Cardiac muscle cell (in vitro differentiated cells and primary cell): ENCODE results near the gene DDX10. TPM values are rescaled to one million over a fixed set of nuclear protein-coding genes. Genes with fewer than 3 reads are reported as not detected.

ENCODE experiments used
- DNase-seq, 2 donors: peaks; one replicate each; pipeline versions ENCODE4 v3.0.0 to v3.0.0-alpha.2; 2010 to 2017; ENCODE audit warnings: low read depth in 1 of 2, low spot score in 1 of 2
- H3K27ac ChIP-seq: fragments of 200-600 bp; sonication (generic); 2 replicates; pipeline ENCODE4 v1.5.1; 2016
- H3K27me3 ChIP-seq: fragments of 200-600 bp; sonication (generic); 2 replicates; pipeline ENCODE4 v1.6.0; 2016; ENCODE audit warnings: control low read depth
- H3K36me3 ChIP-seq: fragments of 200-600 bp; sonication (generic); 2 replicates; pipeline ENCODE4 v1.5.1; 2016; ENCODE audit warnings: control low read depth
- H3K4me1 ChIP-seq: fragments of 200-600 bp; sonication (generic); 2 replicates; pipeline ENCODE4 v1.8.1; 2017; ENCODE audit warnings: low read depth, mild to moderate bottlenecking, mixed run types
- H3K4me3 ChIP-seq: fragments of 200-600 bp; sonication (generic); 2 replicates; pipeline ENCODE4 v1.5.1; 2016; ENCODE audit warnings: mild to moderate bottlenecking
- H3K9me3 ChIP-seq: fragments of 200-600 bp; sonication (generic); 2 replicates; pipeline ENCODE4 v1.5.1; 2017; ENCODE audit warnings: low read depth, mild to moderate bottlenecking, control low read depth
- CTCF ChIP-seq: IDR thresholded peaks from 2 replicates; pipeline ENCODE4 v1.5.1; 2012; ENCODE audit warnings: low read depth, mild to moderate bottlenecking, low read length
- polyA plus RNA-seq: library from polyadenylated mRNA; unstranded; fragments of >200 nt; fragmentation: Nextera tagmentation; extraction: Ambion mirVana; gene quantifications from 2 replicates; pipeline ENCODE4 v1.2.1, GENCODE V29; 2016
- total RNA-seq: library from RNA; depleted of rRNA; stranded (reverse); fragments of >200 nt; gene quantifications from 2 replicates; pipeline ENCODE4 v1.2.3, GENCODE V29; 2016

The DDX10 gene
- total and polyA plus RNA-seq, 2 experiments from 2014 or later, result 16.0 to 17.9 TPM

GRCh38 chr11:108871867-108872266 is 207.0 kb downstream of the DDX10 start:
- no peak overlapping the region for H3K27ac ChIP-seq
- peaks cover 8% of the 10 kb centered on the region for H3K4me1 ChIP-seq
- no peaks in the 10 kb centered on the region for H3K9me3 ChIP-seq
- no peak for DNase-seq
- TF ChIP-seq CTCF, result no peak
- H3K36me3 ChIP-seq, result no peaks in the 10 kb centered on the region
- no peak overlapping the region for H3K4me3 ChIP-seq
- no peaks in the 10 kb centered on the region for H3K27me3 ChIP-seq

- H3K27ac ChIP-seq, result no peak overlapping the region
- H3K4me3 ChIP-seq, result no peak overlapping the region
- H3K36me3 ChIP-seq, result no peaks in the 10 kb centered on the region
- no peak for DNase-seq
- H3K4me1 ChIP-seq, result peaks cover 11% of the 10 kb centered on the region
- no peak for TF ChIP-seq CTCF
- H3K27me3 ChIP-seq, result no peaks in the 10 kb centered on the region
- H3K9me3 ChIP-seq, result no peaks in the 10 kb centered on the region
Measured at GRCh38 chr11:108872781-108873291, 208.0 kb downstream of the DDX10 start.

GRCh38 chr11:108873310-108873709 is 208.4 kb downstream of the DDX10 start:
- TF ChIP-seq CTCF, result no peak
- Histone ChIP-seq H3K4me1 (peaks cover 15% of the 10 kb centered on the region), H3K27me3 (no peaks in the 10 kb centered on the region), H3K4me3 (no peak overlapping the region), H3K36me3 (no peaks in the 10 kb centered on the region), H3K27ac (no peak overlapping the region), H3K9me3 (no peaks in the 10 kb centered on the region)
- peak in 1 of 2 donors; percentile 55 for DNase-seq

- Histone ChIP-seq H3K36me3 (no peaks in the 10 kb centered on the region), H3K4me1 (peaks cover 15% of the 10 kb centered on the region), H3K9me3 (no peaks in the 10 kb centered on the region), H3K27ac (no peak overlapping the region), H3K27me3 (no peaks in the 10 kb centered on the region), H3K4me3 (no peak overlapping the region)
- DNase-seq, result no peak
- TF ChIP-seq CTCF, result no peak
Measured at GRCh38 chr11:108873941-108874340, 209.1 kb downstream of the DDX10 start.

GRCh38 chr11:108875134-108875533 is 210.3 kb downstream of the DDX10 start:
- Histone ChIP-seq H3K4me3 (no peak overlapping the region), H3K4me1 (peaks cover 15% of the 10 kb centered on the region), H3K36me3 (no peaks in the 10 kb centered on the region), H3K9me3 (no peaks in the 10 kb centered on the region), H3K27ac (peak overlapping the region; percentile 61), H3K27me3 (no peaks in the 10 kb centered on the region)
- no peak for DNase-seq
- no peak for TF ChIP-seq CTCF

GRCh38 chr11:108877178-108877577 is 212.3 kb downstream of the DDX10 start:
- no peaks in the 10 kb centered on the region for H3K27me3 ChIP-seq
- no peak for DNase-seq
- TF ChIP-seq CTCF, result no peak
- H3K4me1 ChIP-seq, result peaks cover 15% of the 10 kb centered on the region
- no peaks in the 10 kb centered on the region for H3K36me3 ChIP-seq
- H3K9me3 ChIP-seq, result no peaks in the 10 kb centered on the region
- H3K4me3 ChIP-seq, result no peak overlapping the region
- H3K27ac ChIP-seq, result no peak overlapping the region
